ENCODE results near the gene TNFRSF1B.

GRCh38 chr1:12145616-12146342, 21.0 kb upstream of the TNFRSF1B start:
- TF ChIP-seq CTCF (IDR thresholded peaks at IDR 0.05) (no peak), POLR2A (IDR thresholded peaks at IDR 0.05) (no peak)
